HCT116 (cell line): ENCODE measurements around the gene KIFAP3.

Source experiments
- CTCF ChIP-seq, 3 experiments: fragments of 200-600 bp in 1 of 3; sonication (generic) in 1 of 3; IDR thresholded peaks in 2 of 3; conservative IDR thresholded peaks in 1 of 3; 2 replicates each; pipeline ENCODE4 v1.5.1; 2012 to 2017; ENCODE audit warnings: low read depth in 2 of 3, low read length in 2 of 3, antibody characterized with exemption in 1 of 3, borderline replicate concordance in 1 of 3, control low read depth in 1 of 3, mild to moderate bottlenecking in 1 of 3, mixed read lengths in 1 of 3, mixed run types in 1 of 3, moderate library complexity in 1 of 3; ENCODE audit not compliant: insufficient read depth in 1 of 3
- EZH2 ChIP-seq: fragments of 200-600 bp; sonication (generic); IDR thresholded peaks from 2 replicates; pipeline ENCODE4 v1.6.1; 2017; ENCODE audit warnings: antibody characterized with exemption, mixed run types

GRCh38 chr1:169882039-169882511 lies 192.4 kb downstream of the KIFAP3 start:
- TF ChIP-seq CTCF (IDR thresholded peaks at IDR 0.05 in 2 of 3, conservative IDR thresholded peaks at IDR 0.05 in 1 of 3; ENCODE audit: borderline replicate concordance in 1 of 3, insufficient read depth in 1 of 3, low read depth in 2 of 3, low read length in 2 of 3) (no peak), EZH2 (no peak)
